Neural crest cell (in vitro differentiated cells): ENCODE measurements around the gene LCN1. TPM values are rescaled to one million over a fixed set of nuclear protein-coding genes. Genes with fewer than 3 reads are reported as not detected.

Experiments
- DNase-seq: peaks from one replicate; pipeline ENCODE4 v3.0.0; 2021; ENCODE audit warnings: low read depth, mixed read lengths, low spot score
- H3K27ac Mint-ChIP-seq: one replicate; pipeline ENCODE4 v1.8.0; 2021; ENCODE audit warnings: mild to moderate bottlenecking, mixed read lengths; ENCODE audit not compliant: unreplicated experiment
- H3K27me3 Mint-ChIP-seq: 2 replicates; pipeline ENCODE4 v1.8.0; 2021; ENCODE audit warnings: low read depth, mild to moderate bottlenecking, mixed read lengths
- H3K36me3 Mint-ChIP-seq: 2 replicates; pipeline ENCODE4 v1.8.0; 2021; ENCODE audit warnings: low read depth, mild to moderate bottlenecking, mixed read lengths
- H3K4me1 Mint-ChIP-seq: 2 replicates; pipeline ENCODE4 v1.8.0; 2021; ENCODE audit warnings: mixed read lengths
- H3K4me3 Mint-ChIP-seq: one replicate; pipeline ENCODE4 v1.8.0; 2021; ENCODE audit warnings: mild to moderate bottlenecking, mixed read lengths
- H3K9me3 Mint-ChIP-seq: 2 replicates; pipeline ENCODE4 v1.8.0; 2021; ENCODE audit warnings: mixed read lengths
- total RNA-seq: library from RNA; stranded (reverse); gene quantifications from 2 replicates; pipeline ENCODE4 v1.2.1, GENCODE V29; 2021
- TF ChIP-seq, protein P1 (sequence below): fragments of 200-600 bp; sonication (generic); conservative IDR thresholded peaks from 2 replicates; pipeline ENCODE4 v1.5.0; 2021; ENCODE audit warnings: antibody characterized with exemption, mild to moderate bottlenecking

Gene LCN1
- total RNA-seq, 1 donor from 2014 or later: not detected

DNA sequence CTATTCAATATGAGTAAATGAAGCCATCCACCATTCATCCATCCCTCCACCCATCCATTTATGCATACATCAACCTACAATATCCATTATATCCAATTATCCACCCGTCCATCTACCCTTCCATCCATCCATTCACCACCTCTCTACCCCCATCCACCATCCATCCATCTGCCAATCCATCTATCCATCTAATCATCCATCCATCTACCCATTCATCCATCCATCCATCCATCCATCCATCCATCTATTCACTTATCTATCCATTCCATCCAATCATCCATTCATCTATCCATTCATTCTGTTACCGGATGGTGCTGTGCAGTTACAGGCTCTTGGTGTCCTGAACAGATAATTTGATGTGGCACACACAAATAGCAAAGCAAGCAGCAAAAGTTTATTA, 51.0 kb downstream of the LCN1 start:
- H3K4me1 Mint-ChIP-seq: no peaks in the 10 kb centered on the region
- H3K27ac Mint-ChIP-seq: no peak overlapping the region
- TF ChIP-seq, protein P1, sequence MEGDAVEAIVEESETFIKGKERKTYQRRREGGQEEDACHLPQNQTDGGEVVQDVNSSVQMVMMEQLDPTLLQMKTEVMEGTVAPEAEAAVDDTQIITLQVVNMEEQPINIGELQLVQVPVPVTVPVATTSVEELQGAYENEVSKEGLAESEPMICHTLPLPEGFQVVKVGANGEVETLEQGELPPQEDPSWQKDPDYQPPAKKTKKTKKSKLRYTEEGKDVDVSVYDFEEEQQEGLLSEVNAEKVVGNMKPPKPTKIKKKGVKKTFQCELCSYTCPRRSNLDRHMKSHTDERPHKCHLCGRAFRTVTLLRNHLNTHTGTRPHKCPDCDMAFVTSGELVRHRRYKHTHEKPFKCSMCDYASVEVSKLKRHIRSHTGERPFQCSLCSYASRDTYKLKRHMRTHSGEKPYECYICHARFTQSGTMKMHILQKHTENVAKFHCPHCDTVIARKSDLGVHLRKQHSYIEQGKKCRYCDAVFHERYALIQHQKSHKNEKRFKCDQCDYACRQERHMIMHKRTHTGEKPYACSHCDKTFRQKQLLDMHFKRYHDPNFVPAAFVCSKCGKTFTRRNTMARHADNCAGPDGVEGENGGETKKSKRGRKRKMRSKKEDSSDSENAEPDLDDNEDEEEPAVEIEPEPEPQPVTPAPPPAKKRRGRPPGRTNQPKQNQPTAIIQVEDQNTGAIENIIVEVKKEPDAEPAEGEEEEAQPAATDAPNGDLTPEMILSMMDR: no peak
- no peak overlapping the region for H3K4me3 Mint-ChIP-seq
- peaks cover 23% of the 10 kb centered on the region for H3K27me3 Mint-ChIP-seq
- no peak for DNase-seq
- H3K9me3 Mint-ChIP-seq: peaks cover 11% of the 10 kb centered on the region
- peaks cover 4% of the 10 kb centered on the region for H3K36me3 Mint-ChIP-seq

DNA sequence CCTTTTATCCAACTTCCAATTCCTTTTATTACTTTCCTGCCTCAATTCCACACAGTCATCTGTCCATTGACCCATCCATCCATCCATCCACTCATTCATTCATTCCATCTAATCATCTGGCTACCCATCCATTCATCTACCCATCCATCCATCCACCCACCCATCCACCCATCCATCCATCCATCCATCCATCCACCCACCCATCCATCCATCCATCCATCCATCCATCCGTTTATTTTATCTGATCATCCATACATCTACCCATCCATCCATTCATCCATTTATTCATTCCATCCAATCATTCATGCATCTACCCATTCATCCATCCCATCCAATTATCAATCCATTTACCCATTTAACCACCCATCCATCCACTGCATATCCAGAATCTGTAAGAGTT, 51.9 kb downstream of the LCN1 start:
- Mint-ChIP-seq H3K9me3 (peaks cover 11% of the 10 kb centered on the region), H3K4me3 (no peak overlapping the region), H3K36me3 (peaks cover 4% of the 10 kb centered on the region), H3K27ac (no peak overlapping the region), H3K4me1 (no peaks in the 10 kb centered on the region), H3K27me3 (peaks cover 22% of the 10 kb centered on the region)
- TF ChIP-seq, protein P1: no peak
- DNase-seq: no peak

DNA sequence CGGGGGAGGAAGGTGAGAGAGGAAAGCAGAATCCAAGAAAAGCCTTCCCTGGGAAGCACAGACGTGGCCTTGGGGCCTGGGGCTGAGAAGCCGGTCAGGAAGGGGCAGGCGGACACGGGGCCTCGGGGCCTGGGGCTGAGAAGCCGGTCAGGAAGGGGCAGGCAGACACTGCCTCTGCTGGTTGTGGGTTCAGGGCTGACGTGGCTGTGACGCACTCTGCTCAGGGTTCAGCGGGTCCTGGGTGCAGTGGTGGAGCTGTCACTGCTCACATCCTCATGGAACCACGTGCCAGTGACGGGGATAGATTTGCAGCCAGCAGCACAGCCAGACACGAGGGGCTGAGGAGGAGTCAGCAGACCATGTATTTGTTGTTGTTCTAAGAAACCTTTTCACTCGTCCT, 53.1 kb downstream of the LCN1 start:
- TF ChIP-seq, protein P1: no peak
- H3K27me3 Mint-ChIP-seq: peaks cover 16% of the 10 kb centered on the region

DNA sequence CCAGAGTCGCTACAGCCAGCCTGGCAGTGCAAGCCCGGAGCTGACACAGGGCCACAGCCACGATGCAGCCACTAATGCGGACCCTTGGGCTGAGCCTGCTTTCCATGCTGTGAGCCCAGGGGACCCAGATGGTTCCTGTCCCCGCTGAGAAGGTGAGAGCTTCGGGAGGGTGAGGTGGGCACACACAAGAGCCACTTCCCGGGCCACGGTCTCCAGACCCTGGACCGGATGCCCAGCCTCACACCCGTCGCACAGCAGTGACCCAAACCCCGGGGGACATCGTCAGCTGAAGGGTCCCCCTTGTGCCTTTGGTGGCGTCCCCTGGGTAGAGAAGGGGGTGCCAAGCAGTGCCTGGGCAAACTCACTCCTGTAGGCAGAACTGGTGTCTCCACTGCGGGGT, 53.7 kb downstream of the LCN1 start:
- TF ChIP-seq, protein P1: no peak

More for the DNA sequence above, 53.1 kb downstream of the LCN1 start:
- no peak for DNase-seq
- Mint-ChIP-seq H3K4me3 (no peak overlapping the region), H3K9me3 (peaks cover 6% of the 10 kb centered on the region), H3K36me3 (no peaks in the 10 kb centered on the region), H3K4me1 (no peaks in the 10 kb centered on the region), H3K27ac (no peak overlapping the region)

More for the DNA sequence above, 53.7 kb downstream of the LCN1 start:
- H3K4me1 Mint-ChIP-seq: no peaks in the 10 kb centered on the region
- no peak for DNase-seq
- H3K27ac Mint-ChIP-seq: no peak overlapping the region
- peaks cover 10% of the 10 kb centered on the region for H3K27me3 Mint-ChIP-seq
- peaks cover 4% of the 10 kb centered on the region for H3K9me3 Mint-ChIP-seq
- no peak overlapping the region for H3K4me3 Mint-ChIP-seq
- no peaks in the 10 kb centered on the region for H3K36me3 Mint-ChIP-seq

Other genes with a start within 250 kb of the LCN1 start
- 27.5 and 32.4 TPM in 2 replicates for gene PPP1R26, start 41.7 kb upstream of the LCN1 start, total RNA-seq
- gene MRPS2, start 20.8 kb upstream of the LCN1 start, total RNA-seq: 59.8 and 60.6 TPM in 2 replicates
- gene OBP2A, start 24.7 kb downstream of the LCN1 start, total RNA-seq: not detected in 2 replicates
- gene PAEP, start 40.3 kb downstream of the LCN1 start, total RNA-seq: not detected in 2 replicates
- not detected in 2 replicates for gene GLT6D1, start 118.1 kb downstream of the LCN1 start, total RNA-seq
- gene LCN9, start 141.9 kb downstream of the LCN1 start, total RNA-seq: 0.30 and 0.66 TPM in 2 replicates
- gene SOHLH1, start 178.0 kb downstream of the LCN1 start, total RNA-seq: not detected in 2 replicates
- gene KCNT1, start 180.7 kb downstream of the LCN1 start, total RNA-seq: 0.14 TPM in 1 of 2 replicates, not detected in the other